22Rv1 (cell line): ENCODE measurements around the gene CCDC85B.

Experiments used
- H3K27ac ChIP-seq: fragments of 450-650 bp; 2 replicates; pipeline ENCODE4 v1.5.1; 2017
- ZFX ChIP-seq: fragments of 450-650 bp; IDR thresholded peaks from 2 replicates; pipeline ENCODE4 v1.6.1; 2017; ENCODE audit warnings: antibody characterized with exemption, borderline replicate concordance
- TF ChIP-seq, protein P1 (sequence below): fragments of 450-650 bp; IDR thresholded peaks from 2 replicates; pipeline ENCODE4 v1.5.1; 2017; ENCODE audit warnings: mild to moderate bottlenecking

CCDC85B gene

DNA sequence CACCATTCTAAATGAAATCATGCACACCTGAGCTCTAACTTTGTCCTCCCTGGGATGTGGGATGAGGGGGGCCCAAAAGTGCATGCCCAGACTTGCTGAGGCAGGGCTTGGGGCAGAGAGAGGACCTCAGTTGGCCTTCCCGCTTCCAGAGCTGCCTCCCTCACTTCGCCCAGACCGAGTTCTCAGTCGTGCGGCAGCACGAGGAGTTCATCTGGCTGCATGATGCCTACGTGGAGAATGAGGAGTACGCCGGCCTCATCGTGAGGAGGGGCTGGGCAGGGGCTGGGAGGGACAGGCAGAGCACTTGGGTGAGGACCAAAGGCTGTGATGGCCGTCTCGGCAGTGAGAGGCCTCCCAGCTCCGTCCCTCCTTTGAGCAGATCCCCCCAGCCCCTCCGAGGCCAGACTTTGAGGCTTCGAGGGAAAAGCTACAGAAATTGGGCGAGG, 40.7 kb upstream of the CCDC85B start:
- TF ChIP-seq, protein P1, sequence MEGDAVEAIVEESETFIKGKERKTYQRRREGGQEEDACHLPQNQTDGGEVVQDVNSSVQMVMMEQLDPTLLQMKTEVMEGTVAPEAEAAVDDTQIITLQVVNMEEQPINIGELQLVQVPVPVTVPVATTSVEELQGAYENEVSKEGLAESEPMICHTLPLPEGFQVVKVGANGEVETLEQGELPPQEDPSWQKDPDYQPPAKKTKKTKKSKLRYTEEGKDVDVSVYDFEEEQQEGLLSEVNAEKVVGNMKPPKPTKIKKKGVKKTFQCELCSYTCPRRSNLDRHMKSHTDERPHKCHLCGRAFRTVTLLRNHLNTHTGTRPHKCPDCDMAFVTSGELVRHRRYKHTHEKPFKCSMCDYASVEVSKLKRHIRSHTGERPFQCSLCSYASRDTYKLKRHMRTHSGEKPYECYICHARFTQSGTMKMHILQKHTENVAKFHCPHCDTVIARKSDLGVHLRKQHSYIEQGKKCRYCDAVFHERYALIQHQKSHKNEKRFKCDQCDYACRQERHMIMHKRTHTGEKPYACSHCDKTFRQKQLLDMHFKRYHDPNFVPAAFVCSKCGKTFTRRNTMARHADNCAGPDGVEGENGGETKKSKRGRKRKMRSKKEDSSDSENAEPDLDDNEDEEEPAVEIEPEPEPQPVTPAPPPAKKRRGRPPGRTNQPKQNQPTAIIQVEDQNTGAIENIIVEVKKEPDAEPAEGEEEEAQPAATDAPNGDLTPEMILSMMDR: no peak
- TF ChIP-seq ZFX: no peak
- peak overlapping the region; percentile 12; the same call in 1 of the 2 replicates for H3K27ac ChIP-seq

DNA sequence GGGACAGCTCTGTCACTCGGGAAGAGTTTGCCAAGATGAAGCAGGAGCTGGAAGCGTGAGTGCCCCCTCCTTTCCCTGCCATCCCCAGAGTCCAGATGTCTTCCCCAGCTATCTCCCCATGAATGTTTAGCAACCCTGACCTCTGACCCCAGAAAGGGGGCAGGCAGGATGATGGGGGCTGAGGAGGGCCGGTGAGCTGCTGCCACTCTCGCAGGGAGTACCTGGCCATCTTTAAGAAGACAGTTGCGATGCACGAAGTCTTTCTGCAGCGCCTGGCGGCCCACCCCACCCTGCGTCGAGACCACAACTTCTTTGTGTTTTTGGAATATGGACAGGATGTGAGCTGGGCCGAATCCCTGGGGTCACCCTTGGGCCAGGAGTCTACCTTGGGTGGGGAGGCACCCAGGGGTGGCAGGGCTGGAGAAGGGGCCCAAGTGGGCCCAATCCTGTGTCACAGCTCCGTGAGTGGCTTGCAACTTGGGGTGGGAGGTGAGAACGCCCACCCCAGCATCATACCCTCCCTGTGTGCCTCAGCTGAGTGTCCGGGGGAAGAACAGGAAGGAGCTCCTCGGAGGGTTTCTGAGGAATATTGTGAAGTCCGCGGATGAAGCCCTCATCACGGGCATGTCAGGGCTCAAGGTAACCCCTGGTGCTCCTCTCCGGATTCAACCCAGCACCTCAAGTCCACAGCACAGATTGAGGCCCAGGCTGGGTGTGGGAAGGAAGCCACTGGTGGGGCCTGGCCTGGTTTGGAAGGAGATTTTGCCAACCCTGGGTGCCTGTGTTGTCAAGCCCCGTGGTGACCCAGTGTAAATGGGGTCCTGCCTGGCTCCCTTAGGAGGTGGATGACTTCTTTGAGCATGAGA, 40.0 kb upstream of the CCDC85B start:
- no peak for TF ChIP-seq ZFX
- TF ChIP-seq, protein P1: no peak
- no peak overlapping the region for H3K27ac ChIP-seq

DNA sequence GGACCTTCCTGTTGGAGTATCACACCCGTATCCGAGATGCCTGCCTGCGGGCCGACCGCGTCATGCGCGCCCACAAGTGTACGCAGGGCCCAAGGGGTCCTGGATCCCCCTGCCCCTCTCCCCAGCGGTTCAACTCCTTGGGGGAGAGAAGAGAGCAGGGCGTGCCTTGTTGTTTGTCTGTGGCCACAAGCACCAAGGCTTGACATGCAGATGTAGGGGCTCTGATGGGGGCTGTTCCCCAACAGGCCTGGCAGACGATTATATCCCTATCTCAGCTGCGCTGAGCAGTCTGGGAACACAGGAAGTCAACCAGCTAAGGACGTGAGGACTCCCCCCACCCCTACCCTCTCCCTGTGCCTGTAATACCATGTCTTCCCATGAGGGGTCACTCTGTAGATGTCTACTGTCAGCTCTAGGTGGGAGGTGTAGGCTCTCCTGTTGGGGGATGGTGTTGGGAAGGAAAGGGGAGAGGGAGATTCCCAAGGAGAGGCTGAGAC, 39.3 kb upstream of the CCDC85B start:
- TF ChIP-seq, protein P1: peak; percentile 61
- TF ChIP-seq ZFX: no peak
- no peak overlapping the region; the same call in 1 of the 2 replicates for H3K27ac ChIP-seq

DNA sequence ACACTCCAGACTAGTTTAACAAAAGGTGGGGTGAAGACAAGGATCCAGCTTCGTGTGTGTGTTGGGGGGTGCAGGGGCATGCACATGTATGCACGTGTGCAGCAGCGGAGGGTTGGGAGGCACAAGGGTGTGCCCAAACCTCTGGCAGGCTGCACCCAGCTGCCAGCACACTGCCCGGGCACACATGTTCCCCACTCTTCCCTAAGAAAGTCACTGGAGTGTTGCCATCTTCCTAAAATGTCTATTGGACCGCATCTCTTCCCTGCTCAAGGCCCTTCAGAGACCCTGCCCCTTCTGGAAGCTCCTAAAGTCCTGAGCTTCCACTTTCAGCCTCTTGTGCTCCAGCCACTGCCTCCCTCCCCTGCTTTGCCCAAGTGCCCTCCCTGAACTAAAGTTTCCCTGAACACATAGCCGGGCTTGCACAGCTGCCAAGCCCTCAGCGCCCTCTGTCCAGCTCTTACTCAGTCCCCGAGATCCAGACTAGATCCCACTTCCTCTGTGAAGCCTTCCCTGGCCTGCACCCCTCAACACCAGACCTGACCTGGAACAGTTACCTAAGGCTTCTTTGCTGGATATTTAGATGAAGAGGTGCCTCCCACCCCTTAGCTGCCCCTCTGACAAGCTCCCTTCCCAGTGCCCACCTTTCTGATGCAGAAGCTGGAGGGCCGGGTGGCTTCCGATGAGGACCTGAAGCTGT, 38.5 kb upstream of the CCDC85B start:
- no peak for TF ChIP-seq ZFX
- TF ChIP-seq, protein P1: no peak
- H3K27ac ChIP-seq: 0 out of 2 replicates have a peak overlapping the region, but pooled peaks have one; percentile 4

DNA sequence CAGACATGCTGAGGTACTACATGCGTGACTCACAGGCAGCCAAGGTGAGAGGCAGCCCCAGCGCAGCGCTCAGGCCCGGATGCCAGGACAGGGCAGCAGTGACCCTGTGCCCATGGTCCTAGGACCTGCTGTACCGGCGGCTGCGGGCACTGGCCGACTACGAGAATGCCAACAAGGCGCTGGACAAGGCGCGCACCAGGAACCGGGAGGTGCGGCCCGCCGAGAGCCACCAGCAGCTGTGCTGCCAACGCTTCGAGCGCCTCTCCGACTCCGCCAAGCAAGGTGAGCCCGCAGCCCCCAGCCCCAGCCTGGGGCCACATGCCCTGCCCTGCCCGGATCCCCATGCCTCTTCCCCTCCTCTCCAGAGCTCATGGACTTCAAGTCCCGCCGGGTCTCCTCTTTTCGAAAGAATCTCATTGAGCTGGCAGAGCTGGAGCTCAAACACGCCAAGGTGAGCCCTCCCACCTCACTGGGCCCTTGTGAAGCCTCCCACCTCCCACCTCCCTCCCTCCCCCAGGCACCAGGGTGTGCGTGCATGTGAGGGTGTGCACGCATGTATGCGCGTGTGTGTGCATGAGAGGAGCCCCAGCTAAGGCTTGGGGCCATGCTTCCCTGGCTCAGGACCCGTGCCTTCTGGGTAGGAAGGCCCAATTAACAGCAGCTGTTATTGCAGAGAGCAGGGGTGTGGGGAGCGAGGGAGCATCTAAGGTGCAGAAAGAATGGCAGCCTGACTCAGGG, 37.8 kb upstream of the CCDC85B start:
- TF ChIP-seq ZFX: no peak
- TF ChIP-seq, protein P1: no peak; the same call in 1 of the 2 replicates
- H3K27ac ChIP-seq: 0 out of 2 replicates have a peak overlapping the region, but pooled peaks have one; percentile 4

DNA sequence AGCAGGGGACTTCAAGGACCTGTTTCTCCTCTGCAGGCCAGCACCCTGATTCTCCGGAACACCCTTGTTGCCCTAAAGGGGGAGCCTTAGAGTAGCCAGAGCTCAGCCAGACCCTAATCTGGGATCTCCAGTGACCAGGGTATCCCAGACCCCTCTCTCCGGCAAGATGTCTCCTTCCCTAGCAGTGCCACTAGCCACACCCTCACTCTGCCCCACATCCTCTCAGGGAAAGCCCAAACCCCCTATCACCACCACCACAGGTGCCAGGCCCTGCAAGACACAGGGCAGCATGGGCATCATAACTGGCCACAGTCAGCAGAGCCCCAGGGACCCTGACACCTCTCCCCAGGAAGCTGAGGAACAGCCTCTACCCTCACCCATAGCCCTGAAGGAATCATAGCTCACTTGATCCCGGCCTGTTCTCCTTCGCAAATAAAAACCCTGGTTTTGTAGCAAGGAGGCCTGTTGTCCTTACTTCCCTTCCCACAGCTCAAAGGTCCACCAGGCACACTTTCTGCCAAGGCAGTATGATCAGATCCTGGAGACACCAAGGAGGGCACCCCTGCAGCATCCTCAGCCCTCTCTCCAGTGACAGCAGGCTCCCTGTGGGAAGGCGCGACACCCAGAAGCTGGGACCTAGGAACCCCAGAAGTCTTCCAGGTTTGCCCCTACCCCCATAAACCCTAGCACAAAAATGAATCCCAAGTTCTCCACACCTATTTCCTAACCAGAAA, 37.1 kb upstream of the CCDC85B start:
- TF ChIP-seq ZFX: no peak
- TF ChIP-seq, protein P1: no peak
- H3K27ac ChIP-seq: peak overlapping the region; percentile 4; the same call in 1 of the 2 replicates
